CD4-positive, alpha-beta T cell treated with Interleukin-6 at 100 ng/mL for 8 hours (primary cell): ENCODE results near the gene PDE3A.
"Not testable (repeated sequence)": the region's sequence is repeated elsewhere in the genome, so short reads cannot be mapped to it uniquely, and the experiment has no call there.

Experiments used
- DNase-seq: peaks from one replicate; pipeline ENCODE4 v3.0.0-alpha.2; 2020; ENCODE audit warnings: mixed read lengths, low spot score

The PDE3A gene

GRCh38 chr12:20374795-20375194, 6.5 kb downstream of the PDE3A start:
- DNase-seq = no peak

GRCh38 chr12:20375560-20375959, 7.2 kb downstream of the PDE3A start:
- DNase-seq = no peak

- DNase-seq = no peak
These were observed 8.6 kb downstream of the PDE3A start for GRCh38 chr12:20376984-20377383.

- no peak for DNase-seq
These were observed 9.4 kb downstream of the PDE3A start for GRCh38 chr12:20377750-20378149.

- no peak for DNase-seq
These were observed 13.8 kb downstream of the PDE3A start for GRCh38 chr12:20382117-20382516.

- DNase-seq = no peak
These were observed 15.3 kb downstream of the PDE3A start for GRCh38 chr12:20383612-20384011.

- DNase-seq = not testable (repeated sequence)
These were observed 16.5 kb downstream of the PDE3A start for GRCh38 chr12:20384836-20385235.

- no peak for DNase-seq
These were observed 22.5 kb downstream of the PDE3A start for GRCh38 chr12:20390846-20391245.

GRCh38 chr12:20392339-20392738, 24.0 kb downstream of the PDE3A start:
- no peak for DNase-seq

- DNase-seq = no peak
These were observed 25.4 kb downstream of the PDE3A start for GRCh38 chr12:20393707-20394106.

- DNase-seq = no peak
These were observed 27.6 kb downstream of the PDE3A start for GRCh38 chr12:20395791-20396550.

GRCh38 chr12:20398686-20399085, 30.3 kb downstream of the PDE3A start:
- DNase-seq = no peak

- no peak for DNase-seq
These were observed 31.7 kb downstream of the PDE3A start for GRCh38 chr12:20400003-20400402.

- DNase-seq = no peak
These were observed 34.9 kb downstream of the PDE3A start for GRCh38 chr12:20403230-20403629.

- DNase-seq = no peak
These were observed 36.4 kb downstream of the PDE3A start for GRCh38 chr12:20404576-20405346.

- DNase-seq = no peak
These were observed 41.5 kb downstream of the PDE3A start for GRCh38 chr12:20409607-20410377.

- DNase-seq = no peak
These were observed 42.4 kb downstream of the PDE3A start for GRCh38 chr12:20410734-20411133.

GRCh38 chr12:20411345-20411744, 43.0 kb downstream of the PDE3A start:
- DNase-seq = no peak

- no peak for DNase-seq
These were observed 46.7 kb downstream of the PDE3A start for GRCh38 chr12:20415028-20415427.

- no peak for DNase-seq
These were observed 47.3 kb downstream of the PDE3A start for GRCh38 chr12:20415641-20416040.

- DNase-seq = no peak
These were observed 52.2 kb downstream of the PDE3A start for GRCh38 chr12:20420557-20420956.

GRCh38 chr12:20421421-20421820, 53.1 kb downstream of the PDE3A start:
- no peak for DNase-seq

- no peak for DNase-seq
These were observed 55.2 kb downstream of the PDE3A start for GRCh38 chr12:20423557-20423956.
